Eye (tissue), 1 donor: Measurements from ENCODE around the gene CIZ1.

Experiments used
- DNase-seq: peaks from one replicate; pipeline ENCODE4 v3.0.0-alpha.2; 2015

CIZ1 gene

GRCh38 chr9:128190516-128191405, 611 bp downstream of the CIZ1 start:
- DNase-seq = no peak

GRCh38 chr9:128190013-128190412, 1.4 kb downstream of the CIZ1 start:
- no peak for DNase-seq

DNA sequence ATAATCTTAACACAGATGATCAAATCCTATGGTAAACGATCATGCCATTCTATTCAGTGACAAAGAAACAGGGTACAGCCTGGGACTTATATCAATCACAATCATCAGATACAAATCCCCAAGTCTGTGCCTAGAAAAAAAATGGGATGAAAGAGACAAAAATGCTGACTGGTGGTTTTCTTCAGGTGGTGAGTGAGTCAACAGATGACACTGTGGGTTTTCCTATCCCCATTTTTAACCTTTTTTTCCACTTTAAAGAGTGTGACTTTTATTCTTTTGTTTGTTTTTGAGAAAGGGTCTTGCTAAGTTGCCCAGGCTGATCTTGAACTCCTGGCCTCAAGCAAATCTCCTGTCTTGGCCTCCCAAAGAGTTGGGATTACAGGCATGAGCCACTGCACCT, 3.2 kb downstream of the CIZ1 start:
- DNase-seq = no peak

DNA sequence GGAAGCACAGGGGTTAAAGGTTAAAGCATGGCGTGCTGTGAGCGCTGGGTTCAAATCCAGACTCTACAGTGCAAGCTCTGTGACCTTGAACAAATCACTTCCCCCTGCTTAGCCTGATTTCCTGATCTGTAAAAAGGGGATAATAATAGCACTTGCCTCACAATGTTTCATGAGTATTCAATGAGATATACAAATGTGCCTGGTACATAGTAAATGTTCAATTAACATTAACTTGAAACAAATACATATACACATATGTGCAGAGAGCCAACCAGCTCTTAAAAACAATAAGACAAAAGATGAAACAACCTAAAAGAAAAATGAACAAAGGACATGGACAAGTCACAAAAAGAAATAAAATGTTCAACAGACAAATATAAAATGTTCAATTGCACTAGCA, 4.0 kb downstream of the CIZ1 start:
- DNase-seq = no peak

GRCh38 chr9:128185979-128186965, 5.1 kb downstream of the CIZ1 start:
- no peak for DNase-seq

DNA sequence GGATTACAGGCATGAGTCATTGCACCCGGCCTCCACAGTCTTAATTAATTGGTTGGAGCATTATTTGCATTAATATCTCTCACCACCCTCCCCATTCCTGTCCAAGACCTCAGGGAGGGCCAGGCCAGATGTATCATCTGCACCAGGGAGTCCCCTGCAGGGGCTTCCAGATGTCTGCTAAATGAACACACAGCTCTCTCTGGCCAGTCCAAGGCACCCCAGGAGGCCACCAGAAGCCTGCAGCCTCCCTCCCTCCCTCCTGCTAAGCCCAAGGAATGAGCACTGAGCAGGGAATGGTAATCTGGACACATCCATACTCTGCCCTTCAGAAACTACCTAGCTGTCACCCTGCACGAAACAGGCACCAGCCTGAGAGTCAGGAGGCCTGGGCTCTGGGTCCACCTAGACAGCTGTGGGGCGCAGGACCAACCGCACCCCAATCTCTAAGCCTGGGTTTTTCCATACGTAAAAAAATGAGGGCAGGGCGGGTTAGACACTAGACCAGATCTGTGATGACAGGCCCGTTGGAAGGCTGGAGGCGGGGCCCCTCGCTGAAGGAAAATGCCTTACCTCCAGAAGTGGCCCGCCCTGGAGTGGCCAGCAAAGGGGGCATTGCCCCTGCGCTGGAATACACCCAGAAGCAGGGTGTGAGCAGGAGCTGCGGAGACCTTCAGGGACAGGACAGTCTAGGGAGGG, 8.3 kb downstream of the CIZ1 start:
- no peak for DNase-seq

DNA sequence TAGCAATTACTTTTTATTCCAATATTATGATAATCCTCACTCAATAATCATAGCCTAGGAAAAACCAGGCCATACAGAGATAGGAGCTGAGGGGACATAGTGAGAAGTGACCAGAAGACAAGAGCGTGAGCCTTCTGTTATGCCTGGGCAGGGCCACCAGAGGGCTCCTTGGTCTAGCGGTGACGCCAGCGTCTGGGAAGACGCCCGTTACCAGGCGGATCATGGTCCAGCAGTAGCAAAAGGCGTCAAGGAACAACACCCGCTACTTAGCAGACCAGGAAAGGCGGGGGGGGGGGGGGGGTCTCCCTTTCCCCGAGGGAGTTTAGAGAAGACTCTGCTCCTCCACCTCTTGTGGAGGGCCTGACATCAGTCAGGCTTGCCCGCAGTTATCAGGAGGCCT, 9.9 kb downstream of the CIZ1 start:
- peak; percentile 42 for DNase-seq

GRCh38 chr9:128180447-128180846, 10.9 kb downstream of the CIZ1 start:
- DNase-seq = no peak

DNA sequence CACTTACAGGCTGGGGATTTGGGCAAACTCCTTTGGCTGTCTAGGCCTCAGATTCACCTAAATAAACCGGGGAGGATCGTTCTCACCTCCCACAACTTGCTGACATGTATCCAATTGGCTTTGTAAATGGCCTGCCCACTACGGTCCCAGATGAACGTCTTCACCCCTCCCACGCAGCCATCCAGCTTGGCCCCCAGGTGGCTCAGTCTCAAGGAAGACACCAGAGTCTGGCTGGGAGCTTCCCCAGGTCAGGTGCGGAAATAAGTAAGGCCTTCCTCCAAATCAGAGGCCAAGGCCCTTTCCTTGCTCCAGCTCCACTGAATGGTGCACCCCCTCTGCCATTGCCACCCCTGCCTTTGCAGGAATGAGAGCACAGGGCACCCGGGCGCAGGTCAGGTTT, 11.4 kb downstream of the CIZ1 start:
- no peak for DNase-seq

GRCh38 chr9:128178806-128179431, 12.5 kb downstream of the CIZ1 start:
- DNase-seq = no peak

DNA sequence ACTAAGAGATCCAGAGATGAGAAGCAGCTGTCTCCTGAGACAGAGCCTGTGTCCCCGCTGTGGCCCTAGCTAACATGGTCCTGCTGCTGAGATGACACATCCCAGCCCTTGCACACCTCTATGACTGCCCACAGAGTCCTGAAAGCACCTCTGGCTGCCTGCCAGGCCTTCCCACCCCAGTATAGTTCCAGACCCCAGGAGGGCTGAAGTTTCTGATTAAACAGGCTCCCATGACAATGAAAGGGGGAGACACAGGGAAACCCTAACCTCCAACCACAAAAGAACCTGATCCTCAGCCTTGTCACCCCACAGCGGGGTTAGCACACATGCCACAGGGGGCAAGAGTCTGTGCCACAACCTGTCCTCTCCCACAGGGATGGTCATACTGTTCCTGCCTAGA, 15.6 kb downstream of the CIZ1 start:
- no peak for DNase-seq

GRCh38 chr9:128175102-128175563, 16.2 kb downstream of the CIZ1 start:
- DNase-seq = no peak

DNA sequence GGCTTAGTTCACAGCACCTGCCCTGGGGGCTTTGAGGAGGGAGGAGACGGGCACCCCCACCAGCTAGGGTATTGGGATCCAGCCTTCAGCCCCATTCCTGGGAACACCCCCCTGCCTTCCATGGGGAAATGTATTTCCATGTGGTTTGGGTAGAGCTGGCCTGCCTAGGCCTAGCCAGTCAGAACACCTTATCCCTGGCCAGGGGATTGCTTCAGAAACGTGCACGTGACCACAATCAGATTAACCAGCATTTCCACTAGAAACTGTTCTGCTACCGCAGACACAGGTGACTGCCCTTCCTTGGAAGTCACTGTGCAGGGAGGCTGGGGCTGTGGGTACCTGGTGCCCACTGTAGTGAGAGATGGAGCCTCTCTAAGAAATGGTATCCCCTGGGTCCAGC, 17.3 kb downstream of the CIZ1 start:
- DNase-seq = no peak

DNA sequence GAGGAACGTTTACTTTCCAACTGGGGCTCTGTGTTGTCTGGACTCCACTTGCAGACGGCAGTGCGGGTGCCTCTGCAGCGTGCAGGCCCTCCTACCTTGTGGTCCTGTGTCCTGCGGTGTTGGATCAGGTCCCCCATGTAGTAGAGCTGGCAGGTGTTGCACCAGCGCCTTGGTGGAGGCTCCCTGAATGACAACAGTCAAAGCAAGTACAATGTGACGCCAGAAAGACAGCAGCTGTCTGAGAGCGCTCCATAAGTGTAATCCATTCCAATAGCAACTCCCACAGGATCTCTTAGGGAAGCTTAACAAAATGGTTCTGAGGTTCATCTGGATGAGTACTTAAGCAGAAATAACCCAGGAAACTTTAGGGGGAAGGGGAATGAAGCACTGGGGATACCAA, 21.4 kb downstream of the CIZ1 start:
- peak; percentile 45 for DNase-seq

DNA sequence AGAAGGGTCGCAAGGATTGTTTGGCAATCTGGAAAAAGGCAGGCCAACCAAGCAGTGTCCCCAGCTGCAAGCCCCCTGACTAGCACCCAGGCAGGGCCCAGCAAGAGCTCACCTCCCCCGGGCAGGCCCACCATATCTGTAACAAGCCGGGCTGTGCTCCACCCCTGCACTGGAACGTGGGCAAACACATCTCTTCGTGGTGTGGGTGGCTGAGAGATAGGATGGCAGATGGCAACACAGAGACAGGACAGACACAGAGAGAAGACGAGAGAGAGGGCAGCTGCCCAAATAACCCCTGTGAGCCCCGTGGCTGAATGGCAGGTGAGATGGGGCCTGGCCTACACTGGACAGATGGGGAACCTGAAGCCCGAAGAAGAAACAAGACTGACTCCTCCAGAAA, 21.9 kb downstream of the CIZ1 start:
- DNase-seq = no peak

- DNase-seq = peak; percentile 63
Observed at GRCh38 chr9:128168731-128169308, 22.6 kb downstream of the CIZ1 start.

DNA sequence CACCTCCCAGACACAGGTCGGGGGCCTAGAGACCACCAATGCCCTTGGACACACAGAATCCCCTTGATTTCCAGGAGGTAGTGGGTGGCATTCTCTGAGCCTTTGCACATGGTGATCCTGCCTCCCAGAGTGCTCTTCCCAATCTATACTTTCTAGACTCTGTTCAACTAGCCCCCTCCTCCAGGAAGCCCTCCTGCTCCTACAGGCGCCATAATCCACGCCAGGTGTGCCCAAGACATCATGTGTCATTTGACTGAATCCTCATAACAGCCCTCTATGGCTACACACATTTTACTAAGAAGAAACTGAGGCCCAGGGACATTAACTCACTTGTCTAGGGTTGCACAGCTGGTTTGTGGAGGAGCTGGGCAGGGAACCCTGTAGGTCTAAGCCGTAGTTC, 24.2 kb downstream of the CIZ1 start:
- DNase-seq = no peak

DNA sequence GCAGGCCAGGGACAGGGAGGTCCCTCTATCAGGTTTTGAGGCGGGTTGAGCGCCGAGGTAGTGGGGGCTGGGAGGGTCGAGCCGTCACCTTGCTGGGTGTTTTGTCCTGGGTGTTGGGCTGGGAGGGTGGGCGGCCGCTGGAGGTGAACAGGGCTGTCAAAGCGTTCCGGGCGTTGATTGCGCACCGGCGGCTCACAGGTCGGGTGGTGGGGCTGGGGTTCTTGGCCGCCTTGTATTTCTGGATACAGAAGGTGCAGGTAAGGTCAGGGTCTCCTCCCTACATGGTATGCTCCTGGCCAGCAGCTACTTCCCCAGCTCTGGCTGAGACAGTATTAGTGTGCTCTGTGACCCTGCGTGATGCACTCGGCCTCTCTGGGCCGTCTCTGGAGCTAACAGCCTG, 25.2 kb downstream of the CIZ1 start:
- DNase-seq = no peak

DNA sequence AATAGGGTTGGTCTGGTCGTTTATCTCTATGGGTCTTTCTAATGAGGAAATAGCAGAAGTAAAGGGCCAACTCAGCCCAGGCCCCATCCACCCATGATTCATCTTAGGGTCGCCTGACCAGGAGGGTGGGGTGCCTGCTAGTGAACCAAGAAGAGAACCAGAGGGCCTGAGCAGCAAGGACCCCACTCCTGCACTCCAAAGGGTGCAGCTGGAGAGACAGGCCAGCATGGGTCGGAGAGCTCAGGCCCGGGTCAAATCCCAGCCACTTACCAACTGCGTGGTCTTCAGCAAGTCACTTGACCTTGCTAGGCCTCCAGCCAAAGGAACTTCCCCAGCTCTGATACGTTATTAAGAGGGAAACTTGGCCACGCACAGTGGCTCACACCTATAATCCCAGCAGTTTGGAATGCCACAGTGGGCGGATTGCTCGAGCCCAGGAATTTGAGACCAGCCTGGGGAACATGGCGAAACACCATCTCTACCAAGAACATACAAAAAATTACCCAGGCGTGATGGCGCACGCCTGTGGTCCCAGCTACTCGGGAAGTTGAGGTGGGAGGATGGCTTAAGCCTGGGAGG, 27.0 kb downstream of the CIZ1 start:
- no peak for DNase-seq

DNA sequence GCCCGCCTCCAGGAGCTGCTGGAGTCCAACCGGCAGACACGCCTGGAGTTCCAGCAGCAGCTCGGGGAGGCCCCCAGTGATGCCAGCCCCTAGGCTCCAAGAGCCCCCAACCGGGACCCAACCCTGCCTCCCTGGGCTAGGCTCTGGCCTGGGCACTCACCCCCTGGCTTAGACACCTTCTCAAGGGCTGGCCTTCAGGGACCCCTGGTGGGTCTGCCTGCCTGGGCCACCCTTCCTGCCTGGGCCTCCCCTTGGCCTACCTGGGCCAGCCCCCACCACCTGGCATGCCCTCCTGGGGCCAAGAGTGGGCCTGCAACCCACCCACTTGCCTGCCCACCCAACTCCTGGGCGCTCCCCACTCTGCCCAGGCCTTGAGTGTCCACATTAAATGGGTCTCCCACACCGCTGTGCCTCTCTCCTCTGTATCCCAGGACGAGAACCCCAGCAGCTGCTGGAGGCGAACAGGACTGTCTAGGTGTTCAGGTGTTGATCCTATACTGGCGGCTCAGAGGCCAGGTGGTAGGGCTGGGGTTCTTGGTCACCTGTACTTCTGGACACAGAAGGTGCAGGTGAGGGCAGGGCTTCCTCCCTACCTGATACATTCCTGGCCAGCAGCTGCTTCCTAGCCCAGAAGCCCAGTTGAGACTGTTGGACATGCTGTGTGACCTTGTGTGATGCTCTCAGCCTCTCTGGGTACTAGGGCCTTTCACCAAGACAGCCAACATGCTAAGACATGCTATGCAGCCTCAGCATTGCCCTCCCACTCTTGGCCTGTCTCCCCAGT, 27.7 kb downstream of the CIZ1 start:
- no peak for DNase-seq

GRCh38 chr9:128163027-128163515, 28.3 kb downstream of the CIZ1 start:
- no peak for DNase-seq
